Fibroblast of lung (primary cell): ENCODE measurements around the gene WDR37. TPM values are rescaled to one million over a fixed set of nuclear protein-coding genes. Genes with fewer than 3 reads are reported as not detected.

Experiments
- DNase-seq, 2 donors: peaks; one replicate each; pipeline versions ENCODE4 v3.0.0 to v3.0.0-alpha.2; 2010; ENCODE audit warnings: low read depth in 2 of 2
- H2AFZ ChIP-seq: 2 replicates; pipeline ENCODE4 v1.5.1; 2012; ENCODE audit warnings: low read length, control low read depth, inconsistent platforms
- H3K27ac ChIP-seq: 2 replicates; pipeline ENCODE4 v1.5.1; 2011; ENCODE audit warnings: low read length, control low read depth; ENCODE audit not compliant: insufficient read depth
- H3K27me3 ChIP-seq: 2 replicates; pipeline ENCODE4 v1.5.1; 2011; ENCODE audit warnings: mild to moderate bottlenecking, low read length; ENCODE audit not compliant: control insufficient read depth, insufficient read depth
- H3K36me3 ChIP-seq: 2 replicates; pipeline ENCODE4 v1.5.1; 2011; ENCODE audit warnings: low read length; ENCODE audit not compliant: control insufficient read depth, insufficient read depth
- H3K4me1 ChIP-seq: 2 replicates; pipeline ENCODE4 v1.5.1; 2011; ENCODE audit warnings: low read length; ENCODE audit not compliant: control insufficient read depth, insufficient read depth; ENCODE audit errors: extremely low read depth
- H3K4me2 ChIP-seq: 2 replicates; pipeline ENCODE4 v1.5.1; 2011; ENCODE audit warnings: low read length, control low read depth; ENCODE audit not compliant: insufficient read depth; ENCODE audit errors: extremely low read depth
- H3K4me3 ChIP-seq, 4 experiments: fragments of 200-600 bp in 1 of 4; sonication (generic) in 1 of 4; replicated peaks in 1 of 4; 2 replicates each; pipeline ENCODE4 v1.5.1; 2011 to 2016; ENCODE audit warnings: low read length in 4 of 4, low read depth in 3 of 4, mild to moderate bottlenecking in 3 of 4, control low read depth in 2 of 4, inconsistent platforms in 1 of 4, mixed read lengths in 1 of 4; ENCODE audit not compliant: insufficient read depth in 1 of 4; ENCODE audit errors: control extremely low read depth in 1 of 4
- H3K79me2 ChIP-seq: 2 replicates; pipeline ENCODE4 v1.5.1; 2012; ENCODE audit warnings: mild to moderate bottlenecking, low read length, inconsistent platforms; ENCODE audit not compliant: control insufficient read depth, insufficient read depth
- H3K9ac ChIP-seq: 2 replicates; pipeline ENCODE4 v1.5.1; 2011; ENCODE audit warnings: mild to moderate bottlenecking, low read length, control low read depth; ENCODE audit not compliant: insufficient read depth
- H3K9me3 ChIP-seq: 2 replicates; pipeline ENCODE4 v1.5.1; 2012; ENCODE audit warnings: low read depth, low read length; ENCODE audit not compliant: control insufficient read depth, insufficient read depth
- H4K20me1 ChIP-seq: 2 replicates; pipeline ENCODE4 v1.5.1; 2011; ENCODE audit warnings: low read length; ENCODE audit not compliant: control insufficient read depth, insufficient read depth; ENCODE audit errors: extremely low read depth
- CTCF ChIP-seq, 2 donors: IDR thresholded peaks in 1 of 2; conservative IDR thresholded peaks in 1 of 2; 1 replicate in 1 of 2; 2 replicates in 1 of 2; pipeline ENCODE4 v1.5.1; 2011 to 2012; ENCODE audit warnings: low read length in 2 of 2, control low read depth in 1 of 2, inconsistent platforms in 1 of 2, low read depth in 1 of 2, mild to moderate bottlenecking in 1 of 2
- EZH2 ChIP-seq: IDR thresholded peaks from 2 replicates; pipeline ENCODE4 v1.5.1; 2012; ENCODE audit warnings: low read length, control low read depth, mild to moderate bottlenecking; ENCODE audit errors: missing control alignments
- polyA plus RNA-seq, 2 donors: library from polyadenylated mRNA; depleted of rRNA in 1 of 2; stranded (reverse) in 1 of 2; unstranded in 1 of 2; fragments of >200 nt; gene quantifications; 2 replicates each; pipeline ENCODE4 v1.2.1, GENCODE V29; 2011 to 2012; ENCODE audit warnings: missing spikeins in 1 of 2
- total RNA-seq: library from RNA; depleted of rRNA; stranded (reverse); fragments of >200 nt; gene quantifications from 2 replicates; pipeline ENCODE4 v1.2.1, GENCODE V29; 2014

WDR37 gene
- total and polyA plus RNA-seq, 2 donors (not counting 1 experiment from before 2014, with no cell fraction given), result 13.0 to 15.8 TPM

GRCh38 chr10:1177936-1178335 is 121.8 kb downstream of the WDR37 start:
- TF ChIP-seq EZH2 (no peak), CTCF (conservative IDR thresholded peaks at IDR 0.05 in 1 of 2, IDR thresholded peaks at IDR 0.05 in 1 of 2; ENCODE audit: low read depth in 1 of 2, low read length in 2 of 2) (no peak)
- no peak overlapping the region for H2AFZ ChIP-seq
- H3K9ac ChIP-seq, result no peak overlapping the region
- no peak for DNase-seq
- no peaks in the 10 kb centered on the region for H3K36me3 ChIP-seq
- H3K27me3 ChIP-seq, result no peaks in the 10 kb centered on the region
- no peak overlapping the region for H3K4me2 ChIP-seq
- H3K9me3 ChIP-seq, result no peaks in the 10 kb centered on the region
- no peaks in the 10 kb centered on the region for H3K79me2 ChIP-seq
- no peak overlapping the region for H3K27ac ChIP-seq
- no peak overlapping the region for H3K4me3 ChIP-seq
- no peaks in the 10 kb centered on the region for H3K4me1 ChIP-seq
- no peaks in the 10 kb centered on the region for H4K20me1 ChIP-seq

GRCh38 chr10:1178506-1178905 is 122.3 kb downstream of the WDR37 start:
- no peak for DNase-seq
- TF ChIP-seq CTCF (conservative IDR thresholded peaks at IDR 0.05 in 1 of 2, IDR thresholded peaks at IDR 0.05 in 1 of 2; ENCODE audit: low read depth in 1 of 2, low read length in 2 of 2) (no peak), EZH2 (no peak)
- Histone ChIP-seq H3K36me3 (no peaks in the 10 kb centered on the region), H3K27me3 (no peaks in the 10 kb centered on the region), H3K9ac (no peak overlapping the region), H3K79me2 (no peaks in the 10 kb centered on the region), H3K27ac (no peak overlapping the region), H3K4me3 (no peak overlapping the region), H2AFZ (no peak overlapping the region), H3K4me1 (no peaks in the 10 kb centered on the region), H3K9me3 (no peaks in the 10 kb centered on the region), H3K4me2 (no peak overlapping the region), H4K20me1 (no peaks in the 10 kb centered on the region)

- TF ChIP-seq CTCF (conservative IDR thresholded peaks at IDR 0.05 in 1 of 2, IDR thresholded peaks at IDR 0.05 in 1 of 2; ENCODE audit: low read depth in 1 of 2, low read length in 2 of 2), result no peak
- no peak for TF ChIP-seq EZH2
- Histone ChIP-seq H4K20me1 (no peaks in the 10 kb centered on the region), H3K4me2 (no peak overlapping the region), H3K9ac (no peak overlapping the region), H3K27me3 (no peaks in the 10 kb centered on the region), H3K9me3 (no peaks in the 10 kb centered on the region), H3K79me2 (no peaks in the 10 kb centered on the region), H3K36me3 (no peaks in the 10 kb centered on the region), H3K27ac (no peak overlapping the region), H3K4me1 (no peaks in the 10 kb centered on the region), H2AFZ (no peak overlapping the region), H3K4me3 (no peak overlapping the region)
- no peak for DNase-seq
These were observed 123.3 kb downstream of the WDR37 start for GRCh38 chr10:1179346-1180070.
